Gastrocnemius medialis (tissue), 4 donors: ENCODE data around the gene RIMBP2.

ENCODE experiments used
- CTCF ChIP-seq, 5 experiments: fragments of 450-650 bp in 3 of 5; fragments of 200-600 bp in 2 of 5; sonication (generic) in 2 of 5; IDR thresholded peaks in 4 of 5; conservative IDR thresholded peaks in 1 of 5; 1 replicate in 4 of 5; 2 replicates in 1 of 5; pipeline ENCODE4 v1.5.1; 2016 to 2019; ENCODE audit warnings: antibody characterized with exemption in 5 of 5, mild to moderate bottlenecking in 3 of 5, moderate library complexity in 3 of 5
- POLR2A ChIP-seq, 2 donors: fragments of 450-650 bp; IDR thresholded peaks; one replicate each; pipeline ENCODE4 v1.6.1; 2017; ENCODE audit warnings: antibody characterized with exemption in 2 of 2, mild to moderate bottlenecking in 2 of 2, moderate library complexity in 2 of 2

DNA sequence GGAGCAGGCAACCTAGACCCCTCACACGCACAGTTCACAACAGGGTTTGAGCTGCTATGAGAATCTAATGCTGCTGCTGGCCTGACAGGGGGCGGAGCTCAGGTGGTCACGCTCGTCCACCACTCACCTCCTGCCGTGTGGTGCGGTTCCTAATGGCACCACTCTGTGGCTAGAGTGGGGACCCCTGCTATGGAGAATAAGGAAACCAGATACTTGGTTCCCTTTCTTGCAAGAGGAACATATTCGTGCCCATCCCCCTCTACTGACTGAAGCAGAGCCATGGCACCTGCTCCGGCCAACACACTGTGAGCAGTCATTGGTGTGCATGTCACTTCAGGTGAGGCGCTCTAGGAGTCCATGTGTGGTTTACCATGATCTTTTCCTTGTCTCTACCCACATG, 30.4 kb upstream of the RIMBP2 start:
- TF ChIP-seq CTCF (IDR thresholded peaks at IDR 0.05 in 4 of 5, conservative IDR thresholded peaks at IDR 0.05 in 1 of 5) (no peak), POLR2A (IDR thresholded peaks at IDR 0.05) (no peak)
